ENCODE measurements around the gene ALPI.
"Not testable (repeated sequence)": the region's sequence is repeated elsewhere in the genome, so short reads cannot be mapped to it uniquely, and the experiment has no call there.

Gene ALPI

DNA sequence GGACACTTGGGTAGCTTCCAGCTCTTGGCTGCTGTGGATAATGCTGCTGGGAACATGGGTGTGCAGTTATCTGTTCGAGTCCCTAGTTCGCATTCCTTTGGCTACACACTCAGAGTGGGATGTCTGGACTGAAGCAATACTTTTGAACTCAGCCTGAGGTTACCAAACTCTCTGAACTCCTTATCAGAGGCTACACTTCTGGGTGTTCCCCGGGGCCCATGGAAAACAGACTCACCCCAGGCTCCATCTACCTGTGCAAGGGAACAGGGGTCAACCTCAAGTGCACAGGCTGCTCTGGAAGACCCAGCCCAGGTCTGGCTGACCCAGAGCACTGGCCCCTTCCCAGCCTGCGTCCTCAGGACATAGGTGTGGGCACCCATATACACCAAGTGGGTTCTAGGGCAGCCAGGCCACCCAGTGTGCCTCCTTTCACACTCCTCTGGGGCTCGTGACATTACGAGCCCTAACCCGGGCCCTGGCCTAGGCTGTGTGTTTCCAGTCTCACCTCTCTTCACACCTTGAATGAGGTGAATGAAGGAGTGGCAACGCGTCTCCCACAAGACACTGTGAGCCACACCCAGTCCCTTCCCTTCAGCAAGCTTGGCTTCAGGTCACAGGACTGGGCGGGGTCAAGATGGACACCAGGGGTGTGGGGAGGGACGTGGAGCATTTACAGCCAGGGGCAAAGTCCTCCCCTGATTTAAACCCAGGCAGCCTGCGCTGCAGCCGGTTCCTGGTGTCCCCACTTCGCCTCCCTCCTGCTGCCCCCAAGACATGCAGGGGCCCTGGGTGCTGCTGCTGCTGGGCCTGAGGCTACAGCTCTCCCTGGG, at the start of gene ALPI:
ALPI (plus strand) TSS at position 728 of the 830 bp plus-strand sequence; CDS start at position 775, 47 bp downstream.
- no peak for DNase-seq (ENCODE audit: low read depth)
- TF ChIP-seq, protein P1, sequence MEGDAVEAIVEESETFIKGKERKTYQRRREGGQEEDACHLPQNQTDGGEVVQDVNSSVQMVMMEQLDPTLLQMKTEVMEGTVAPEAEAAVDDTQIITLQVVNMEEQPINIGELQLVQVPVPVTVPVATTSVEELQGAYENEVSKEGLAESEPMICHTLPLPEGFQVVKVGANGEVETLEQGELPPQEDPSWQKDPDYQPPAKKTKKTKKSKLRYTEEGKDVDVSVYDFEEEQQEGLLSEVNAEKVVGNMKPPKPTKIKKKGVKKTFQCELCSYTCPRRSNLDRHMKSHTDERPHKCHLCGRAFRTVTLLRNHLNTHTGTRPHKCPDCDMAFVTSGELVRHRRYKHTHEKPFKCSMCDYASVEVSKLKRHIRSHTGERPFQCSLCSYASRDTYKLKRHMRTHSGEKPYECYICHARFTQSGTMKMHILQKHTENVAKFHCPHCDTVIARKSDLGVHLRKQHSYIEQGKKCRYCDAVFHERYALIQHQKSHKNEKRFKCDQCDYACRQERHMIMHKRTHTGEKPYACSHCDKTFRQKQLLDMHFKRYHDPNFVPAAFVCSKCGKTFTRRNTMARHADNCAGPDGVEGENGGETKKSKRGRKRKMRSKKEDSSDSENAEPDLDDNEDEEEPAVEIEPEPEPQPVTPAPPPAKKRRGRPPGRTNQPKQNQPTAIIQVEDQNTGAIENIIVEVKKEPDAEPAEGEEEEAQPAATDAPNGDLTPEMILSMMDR (IDR thresholded peaks at IDR 0.05; ENCODE audit: low read depth, low read length) = no peak
- TF ChIP-seq MYC (IDR thresholded peaks at IDR 0.05; ENCODE audit: low read depth, low read length) = no peak
- TF ChIP-seq POLR2A (IDR thresholded peaks at IDR 0.05; ENCODE audit: extremely low read depth, insufficient read length) = no peak
- TF ChIP-seq, protein P2, sequence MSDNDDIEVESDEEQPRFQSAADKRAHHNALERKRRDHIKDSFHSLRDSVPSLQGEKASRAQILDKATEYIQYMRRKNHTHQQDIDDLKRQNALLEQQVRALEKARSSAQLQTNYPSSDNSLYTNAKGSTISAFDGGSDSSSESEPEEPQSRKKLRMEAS (IDR thresholded peaks at IDR 0.05; ENCODE audit: low read depth, low read length) = no peak

DNA sequence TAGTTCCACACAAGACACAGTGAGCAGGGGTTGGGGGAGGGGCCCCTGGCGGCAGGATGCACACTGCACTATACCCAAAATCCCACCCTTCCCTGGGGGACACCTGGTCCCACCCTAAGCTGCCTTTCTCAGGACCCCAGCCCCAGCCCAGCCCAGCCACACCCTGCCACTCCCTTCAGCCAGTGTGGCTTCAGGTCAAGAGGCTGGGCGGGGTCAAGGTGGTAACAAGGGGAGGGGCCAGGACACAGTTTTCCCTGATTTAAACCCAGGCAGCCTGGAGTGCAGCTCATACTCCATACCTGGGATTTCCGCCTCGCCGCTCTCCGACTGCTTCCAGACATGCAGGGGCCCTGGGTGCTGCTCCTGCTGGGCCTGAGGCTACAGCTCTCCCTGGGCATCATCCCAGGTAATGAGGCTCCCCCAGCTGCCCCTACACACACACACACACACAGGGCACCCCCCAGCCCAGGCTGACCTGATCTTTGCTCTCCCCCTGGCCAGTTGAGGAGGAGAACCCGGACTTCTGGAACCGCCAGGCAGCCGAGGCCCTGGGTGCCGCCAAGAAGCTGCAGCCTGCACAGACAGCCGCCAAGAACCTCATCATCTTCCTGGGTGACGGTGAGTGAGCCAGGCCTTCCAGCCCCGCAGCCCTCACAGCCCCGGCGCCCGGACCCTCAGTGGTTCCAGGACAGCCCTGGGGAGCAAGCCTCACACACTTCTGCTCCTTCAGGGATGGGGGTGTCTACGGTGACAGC, 49.2 kb upstream of the ALPI start, which contains the start of gene ALPG:
ALPG (plus strand) TSS at position 289 of the 755 bp plus-strand sequence; CDS start at position 340, 51 bp downstream.
- TF ChIP-seq, protein P1 (IDR thresholded peaks at IDR 0.05; ENCODE audit: low read depth, low read length) = no peak
- TF ChIP-seq POLR2A (IDR thresholded peaks at IDR 0.05; ENCODE audit: extremely low read depth, insufficient read length) (no peak), MYC (IDR thresholded peaks at IDR 0.05; ENCODE audit: low read depth, low read length) (no peak)
- TF ChIP-seq, protein P2 (IDR thresholded peaks at IDR 0.05; ENCODE audit: low read depth, low read length) = no peak
- DNase-seq (ENCODE audit: low read depth) = no peak
- H3K4me3 ChIP-seq (ENCODE audit: low read depth, low read length) = no peak within 1 kb of the TSS

More for the DNA sequence above, at the start of gene ALPI:
- H3K4me3 ChIP-seq (ENCODE audit: low read depth, low read length) = no peak within 1 kb of the TSS

DNA sequence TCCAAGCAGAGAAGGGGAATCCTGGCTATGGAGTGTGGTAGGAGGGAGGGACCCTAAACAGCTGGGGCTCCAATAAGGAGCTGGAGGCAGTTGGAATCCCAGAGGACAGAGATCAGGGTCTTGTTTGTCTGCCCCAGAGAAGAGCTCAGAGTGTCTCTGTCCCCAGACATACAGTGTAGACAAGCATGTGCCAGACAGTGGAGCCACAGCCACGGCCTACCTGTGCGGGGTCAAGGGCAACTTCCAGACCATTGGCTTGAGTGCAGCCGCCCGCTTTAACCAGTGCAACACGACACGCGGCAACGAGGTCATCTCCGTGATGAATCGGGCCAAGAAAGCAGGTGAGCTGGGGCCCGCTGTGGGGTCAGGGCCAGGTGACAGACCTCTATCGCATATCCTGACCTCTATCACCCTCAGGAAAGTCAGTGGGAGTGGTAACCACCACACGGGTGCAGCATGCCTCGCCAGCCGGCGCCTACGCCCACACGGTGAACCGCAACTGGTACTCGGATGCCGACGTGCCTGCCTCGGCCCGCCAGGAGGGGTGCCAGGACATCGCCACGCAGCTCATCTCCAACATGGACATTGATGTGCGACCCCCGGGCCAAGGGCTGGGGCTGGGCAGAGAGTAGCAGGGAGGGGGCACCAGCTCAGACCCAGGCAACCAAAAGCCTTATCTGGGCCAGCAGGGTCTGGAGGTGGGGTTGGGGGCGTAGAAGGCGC, 48.4 kb upstream of the ALPI start:
- not testable (repeated sequence) for DNase-seq (ENCODE audit: low read depth)

DNA sequence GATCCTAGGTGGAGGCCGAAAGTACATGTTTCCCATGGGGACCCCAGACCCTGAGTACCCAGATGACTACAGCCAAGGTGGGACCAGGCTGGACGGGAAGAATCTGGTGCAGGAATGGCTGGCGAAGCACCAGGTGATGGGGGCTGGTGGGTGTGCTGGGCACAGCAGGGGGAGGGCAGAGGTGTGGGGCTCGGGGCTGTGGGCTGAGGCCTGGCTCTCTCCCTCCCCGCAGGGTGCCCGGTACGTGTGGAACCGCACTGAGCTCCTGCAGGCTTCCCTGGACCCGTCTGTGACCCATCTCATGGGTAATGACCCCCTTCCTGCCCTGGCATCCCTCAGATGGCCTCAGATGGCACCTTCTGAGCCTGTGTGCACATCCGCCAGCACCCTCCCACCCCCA, 47.7 kb upstream of the ALPI start:
- not testable (repeated sequence) for H3K4me3 ChIP-seq (ENCODE audit: low read depth, low read length); DNase-seq (ENCODE audit: low read depth)

More for the DNA sequence above, 48.4 kb upstream of the ALPI start:
- not testable (repeated sequence) for H3K4me3 ChIP-seq (ENCODE audit: low read depth, low read length)

DNA sequence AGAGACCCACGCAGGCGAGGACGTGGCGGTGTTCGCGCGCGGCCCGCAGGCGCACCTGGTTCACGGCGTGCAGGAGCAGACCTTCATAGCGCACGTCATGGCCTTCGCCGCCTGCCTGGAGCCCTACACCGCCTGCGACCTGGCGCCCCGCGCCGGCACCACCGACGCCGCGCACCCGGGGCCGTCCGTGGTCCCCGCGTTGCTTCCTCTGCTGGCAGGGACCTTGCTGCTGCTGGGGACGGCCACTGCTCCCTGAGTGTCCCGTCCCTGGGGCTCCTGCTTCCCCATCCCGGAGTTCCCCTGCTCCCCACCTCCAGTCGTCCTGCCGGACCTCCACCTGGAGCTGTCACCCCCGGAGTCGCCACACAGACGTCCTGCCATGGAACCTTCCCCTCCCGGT, 46.3 kb upstream of the ALPI start:
- not testable (repeated sequence) for DNase-seq (ENCODE audit: low read depth); H3K4me3 ChIP-seq (ENCODE audit: low read depth, low read length)

DNA sequence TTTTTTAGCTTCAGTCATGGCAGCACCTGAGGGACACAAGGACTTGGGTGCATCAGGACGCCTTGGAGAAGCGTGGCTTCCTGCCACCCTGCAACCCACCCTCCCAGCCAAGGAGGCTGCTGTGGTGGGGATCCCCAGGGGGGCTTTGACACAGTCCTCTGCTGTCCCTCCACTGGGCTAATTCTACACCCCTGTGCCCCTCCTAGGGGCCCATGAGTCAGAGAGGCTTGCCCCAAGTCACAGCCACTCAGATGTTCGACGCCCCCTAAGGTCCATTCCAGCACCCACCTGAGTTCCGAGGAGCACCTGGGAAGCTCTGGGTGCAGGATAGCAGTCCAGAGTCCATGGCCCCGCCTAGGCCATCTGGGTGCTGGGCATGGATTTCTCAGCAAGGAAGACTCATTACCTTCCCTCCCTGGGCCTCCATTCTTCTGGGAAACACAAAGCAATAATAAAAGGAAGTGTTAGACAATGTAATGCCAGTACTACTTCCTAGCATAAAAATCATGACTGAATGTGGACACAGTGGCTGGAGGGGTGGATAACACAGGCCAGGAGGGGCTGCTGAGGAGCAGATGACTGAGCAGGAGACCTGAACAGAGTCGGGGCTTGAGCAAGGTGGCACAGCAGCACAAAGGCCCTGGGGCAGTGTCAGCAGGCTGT, 45.6 kb upstream of the ALPI start:
- TF ChIP-seq, protein P1 (IDR thresholded peaks at IDR 0.05; ENCODE audit: low read depth, low read length) = no peak
- TF ChIP-seq, protein P2 (IDR thresholded peaks at IDR 0.05; ENCODE audit: low read depth, low read length) = no peak
- no peak for TF ChIP-seq POLR2A (IDR thresholded peaks at IDR 0.05; ENCODE audit: extremely low read depth, insufficient read length)
- no peak for TF ChIP-seq MYC (IDR thresholded peaks at IDR 0.05; ENCODE audit: low read depth, low read length)
- no peak for DNase-seq (ENCODE audit: low read depth)
- no peak overlapping the region for H3K4me3 ChIP-seq (ENCODE audit: low read depth, low read length)

Data from NB4 (cell line).